ENCODE results near the gene IZUMO4. TPM values are rescaled to one million over a fixed set of nuclear protein-coding genes. Genes with fewer than 3 reads are reported as not detected.

IZUMO4 gene
- total RNA-seq, 1 donor from 2014 or later = 9.5 TPM

Other genes with a start within 250 kb of the IZUMO4 start
- gene REXO1, start 248.4 kb upstream of the IZUMO4 start, total RNA-seq = 55.2 and 56.6 TPM in 2 replicates
- gene KLF16, start 233.3 kb upstream of the IZUMO4 start, total RNA-seq = 31.2 and 32.1 TPM in 2 replicates
- gene ABHD17A, start 211.4 kb upstream of the IZUMO4 start, total RNA-seq = 100 and 102 TPM in 2 replicates
- gene ADAT3, start 191.5 kb upstream of the IZUMO4 start, total RNA-seq = 9.1 and 9.9 TPM in 2 replicates
- 35.9 and 37.9 TPM in 2 replicates for gene SCAMP4, start 191.5 kb upstream of the IZUMO4 start, total RNA-seq
- 89.1 and 90.7 TPM in 2 replicates for gene CSNK1G2, start 155.7 kb upstream of the IZUMO4 start, total RNA-seq
- gene BTBD2, start 81.2 kb upstream of the IZUMO4 start, total RNA-seq = 41.3 and 47.0 TPM in 2 replicates
- 161 and 176 TPM in 2 replicates for gene MKNK2, start 45.7 kb upstream of the IZUMO4 start, total RNA-seq
- gene MOB3A, start 589 bp upstream of the IZUMO4 start, total RNA-seq = 175 and 181 TPM in 2 replicates
- gene AP3D1, start 54.7 kb downstream of the IZUMO4 start, total RNA-seq = 101 and 103 TPM in 2 replicates
- gene DOT1L, start 67.0 kb downstream of the IZUMO4 start, total RNA-seq = 115 and 121 TPM in 2 replicates
- gene PLEKHJ1, start 139.4 kb downstream of the IZUMO4 start, total RNA-seq = 75.7 and 77.2 TPM in 2 replicates
- gene SF3A2, start 139.9 kb downstream of the IZUMO4 start, total RNA-seq = 153 and 154 TPM in 2 replicates
- gene AMH, start 152.4 kb downstream of the IZUMO4 start, total RNA-seq = 4.3 TPM in 2 replicates
- 0.21 and 0.67 TPM in 2 replicates for gene JSRP1, start 159.5 kb downstream of the IZUMO4 start, total RNA-seq
- 0.11 and 0.18 TPM in 2 replicates for gene PEAK3, start 185.3 kb downstream of the IZUMO4 start, total RNA-seq
- gene LINGO3, start 211.2 kb downstream of the IZUMO4 start, total RNA-seq = 0.23 TPM in 1 of 2 replicates, not detected in the other
- gene LSM7, start 231.7 kb downstream of the IZUMO4 start, total RNA-seq = 142 and 171 TPM in 2 replicates
- 60.8 and 69.5 TPM in 2 replicates for gene SPPL2B, start 231.8 kb downstream of the IZUMO4 start, total RNA-seq